Endothelial cell of umbilical vein (primary cell): Measurements from ENCODE around the gene CELA3B.

ENCODE experiments used
- CTCF ChIP-seq, 2 donors: IDR thresholded peaks; 1 replicate in 1 of 2; 2 replicates in 1 of 2; pipeline ENCODE4 v1.5.1; 2011; ENCODE audit warnings: low read length in 2 of 2, mild to moderate bottlenecking in 2 of 2, moderate library complexity in 2 of 2, control low read depth in 1 of 2, inconsistent platforms in 1 of 2, low read depth in 1 of 2; ENCODE audit not compliant: insufficient read depth in 1 of 2; ENCODE audit errors: extremely low read depth in 1 of 2
- EZH2 ChIP-seq: IDR thresholded peaks from 2 replicates; pipeline ENCODE4 v1.6.1; 2012; ENCODE audit warnings: borderline replicate concordance, low read depth, mild to moderate bottlenecking, moderate library complexity, low read length, inconsistent platforms; ENCODE audit not compliant: severe bottlenecking
- JUN ChIP-seq: IDR thresholded peaks from 2 replicates; pipeline ENCODE4 v1.6.1; 2011; ENCODE audit warnings: borderline replicate concordance, low read depth; ENCODE audit not compliant: insufficient read length, insufficient read depth
- POLR2A ChIP-seq: IDR thresholded peaks from 2 replicates; pipeline ENCODE4 v1.6.1; 2012; ENCODE audit warnings: low read depth, mild to moderate bottlenecking, control low read depth, low read length

GRCh38 chr1:21952786-21953520, 23.9 kb upstream of the CELA3B start:
- TF ChIP-seq CTCF (IDR thresholded peaks at IDR 0.05; ENCODE audit: extremely low read depth in 1 of 2, insufficient read depth in 1 of 2, low read depth in 1 of 2, low read length in 2 of 2) (no peak), JUN (no peak), POLR2A (no peak), EZH2 (no peak)
